Thoracic aorta endothelial cell (primary cell): ENCODE results near the gene DCAF12L2. TPM values are rescaled to one million over a fixed set of nuclear protein-coding genes. Genes with fewer than 3 reads are reported as not detected.

Experiments used
- total RNA-seq: library from RNA; depleted of rRNA; stranded (reverse); fragments of >200 nt; gene quantifications from 2 replicates; pipeline ENCODE4 v1.2.3, GENCODE V29; 2012

Gene DCAF12L2
- not detected in 2 replicates for total RNA-seq

GRCh38 chrX:126165721-126166461, at the start of gene DCAF12L2:
DCAF12L2 (minus strand) TSS chrX:126166289; CDS start chrX:126165924, 365 bp downstream.

